CD4-positive, alpha-beta T cell treated with Interleukin-15 for 4 hours (primary cell): ENCODE results near the gene ALDH4A1.
"Not testable (repeated sequence)": the region's sequence is repeated elsewhere in the genome, so short reads cannot be mapped to it uniquely, and the experiment has no call there.

ENCODE experiments used
- DNase-seq: peaks from one replicate; pipeline ENCODE4 v3.0.0-alpha.2; 2020; ENCODE audit warnings: low spot score

Gene ALDH4A1

GRCh38 chr1:18877282-18877681 is 25.1 kb downstream of the ALDH4A1 start:
- DNase-seq, result no peak

DNA sequence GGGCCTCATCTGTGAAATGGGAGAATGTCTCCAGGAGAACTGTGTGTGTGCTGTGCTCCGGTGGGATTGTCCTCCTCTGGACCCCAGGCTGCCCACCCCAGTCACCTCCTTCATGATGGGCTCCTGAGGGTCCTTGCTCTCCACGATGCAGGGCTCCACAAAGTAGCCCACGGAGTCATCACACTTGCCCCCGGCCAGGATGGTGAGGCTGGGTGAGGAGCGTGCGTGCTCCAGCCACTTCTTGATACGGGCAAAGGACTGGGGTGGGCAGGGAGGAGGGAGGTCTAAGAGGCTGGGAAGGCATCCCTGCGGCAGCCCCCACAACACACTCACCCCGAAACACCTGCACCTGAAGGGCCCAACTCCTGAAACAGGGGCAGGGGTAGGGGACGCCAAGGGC is 26.1 kb downstream of the ALDH4A1 start:
- DNase-seq, result no peak

DNA sequence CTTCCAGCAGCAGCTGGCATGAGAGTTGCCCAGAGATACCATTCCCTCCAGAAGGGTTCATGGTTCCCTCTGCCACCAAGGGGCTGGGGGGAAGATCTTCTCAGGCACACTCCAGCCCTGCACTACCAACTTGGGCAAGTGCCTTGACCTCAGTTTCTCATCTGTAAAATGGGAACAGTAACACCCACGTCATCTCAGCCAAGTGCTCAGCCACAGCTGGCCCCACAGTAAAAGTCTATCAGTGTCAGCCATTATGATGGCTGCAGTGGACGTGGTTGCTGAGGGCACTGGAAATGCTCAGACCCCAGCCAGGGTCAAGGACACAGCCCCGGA is 26.6 kb downstream of the ALDH4A1 start:
- DNase-seq, result no peak

- DNase-seq, result peak; percentile 59
Measured at GRCh38 chr1:18875107-18875795, 27.1 kb downstream of the ALDH4A1 start.

DNA sequence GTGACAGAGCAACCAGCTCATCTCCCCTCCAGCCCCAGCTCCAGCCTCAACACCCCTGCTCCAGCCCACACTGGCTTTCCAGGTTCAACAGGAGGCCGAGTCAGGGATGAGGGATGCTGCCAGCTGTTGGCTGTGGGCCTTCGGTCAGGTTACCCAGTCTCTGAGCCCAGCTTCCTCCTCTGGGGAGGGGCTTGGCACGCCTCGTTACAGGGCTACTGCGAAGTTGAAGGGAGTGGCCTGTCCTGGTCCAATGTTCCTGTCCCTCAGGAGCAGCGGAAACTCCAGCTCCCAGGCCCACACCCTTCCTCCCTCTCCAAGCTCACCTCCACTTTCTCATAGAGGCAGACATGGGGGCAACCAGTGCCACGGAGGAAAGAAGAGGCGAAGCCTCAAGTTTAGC is 27.8 kb downstream of the ALDH4A1 start:
- DNase-seq, result no peak

DNA sequence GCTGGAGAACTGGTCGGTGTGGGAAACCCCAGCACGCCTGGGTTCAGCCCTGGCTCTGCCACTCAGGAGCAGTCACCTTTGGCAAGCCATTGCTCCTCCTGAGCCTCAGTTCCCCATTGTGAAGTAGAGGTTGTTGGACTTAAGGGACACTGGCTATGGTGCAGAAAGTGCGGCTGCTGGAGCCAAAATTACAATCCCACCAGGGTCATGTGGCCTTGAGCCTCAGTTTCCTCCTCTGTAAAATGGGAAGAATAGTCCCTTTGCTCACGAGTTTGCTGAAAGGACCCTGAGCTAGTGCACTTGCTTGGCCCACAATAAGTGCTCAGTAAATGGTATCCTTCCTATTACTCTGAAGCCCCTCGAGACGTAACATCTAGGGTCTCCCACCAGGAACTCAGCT is 28.3 kb downstream of the ALDH4A1 start:
- no peak for DNase-seq

DNA sequence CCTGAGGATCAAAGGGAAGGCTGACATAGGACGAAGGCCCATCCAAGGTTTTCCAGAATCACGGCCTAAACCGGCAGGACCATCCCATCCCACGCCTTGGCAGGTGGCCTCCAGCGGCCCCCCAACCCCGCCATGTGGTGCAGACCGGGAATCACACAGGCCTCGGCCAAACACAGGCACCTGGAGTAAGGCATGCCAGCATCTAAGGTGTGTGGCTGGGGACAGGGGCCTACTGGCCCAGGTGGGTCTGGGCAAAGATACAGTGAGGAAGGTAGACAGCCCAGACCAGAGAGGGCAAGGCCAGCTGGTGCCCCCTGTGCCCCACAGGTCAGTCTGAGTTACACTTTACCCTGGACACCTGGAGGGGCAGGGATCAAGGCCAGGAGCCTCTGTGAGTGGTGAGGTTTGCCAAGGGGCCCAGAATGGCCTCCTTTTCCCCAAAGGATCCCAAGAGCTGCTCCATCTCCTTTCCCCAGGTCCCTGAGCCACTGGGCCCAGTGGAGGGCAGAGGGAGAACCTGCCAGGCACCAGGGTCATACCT is 30.2 kb downstream of the ALDH4A1 start:
- no peak for DNase-seq

DNA sequence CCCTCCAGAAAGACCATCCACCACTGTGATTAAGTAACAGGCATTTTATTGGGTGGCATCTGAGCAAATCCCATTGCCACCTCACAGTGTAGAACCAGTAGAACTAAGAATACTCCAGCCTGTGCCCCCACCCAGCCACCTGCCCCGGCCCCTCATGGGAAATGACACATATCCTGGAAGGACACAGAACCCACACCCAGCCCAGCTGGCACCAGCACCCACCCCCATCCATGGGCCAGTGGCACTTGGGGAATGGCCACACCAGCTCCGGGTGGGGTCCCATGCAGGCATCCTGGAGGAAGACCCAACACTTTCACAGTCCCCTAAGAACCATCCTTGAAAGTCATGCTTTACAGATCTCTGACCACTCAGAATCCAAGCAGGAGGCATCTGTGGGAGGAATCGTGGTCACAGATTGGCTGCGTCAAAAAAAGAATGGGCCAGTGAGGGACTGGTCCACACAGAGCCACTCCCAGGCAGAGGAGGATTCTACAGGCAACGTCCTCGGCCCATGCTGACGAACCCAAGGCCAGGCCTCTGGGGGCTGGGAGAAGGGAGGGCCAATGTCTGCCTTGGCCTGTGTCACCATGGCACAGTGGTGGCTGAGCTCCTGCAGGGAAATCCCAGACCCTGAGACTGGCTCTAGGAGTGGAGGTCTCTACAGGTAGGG is 30.8 kb downstream of the ALDH4A1 start:
- no peak for DNase-seq

DNA sequence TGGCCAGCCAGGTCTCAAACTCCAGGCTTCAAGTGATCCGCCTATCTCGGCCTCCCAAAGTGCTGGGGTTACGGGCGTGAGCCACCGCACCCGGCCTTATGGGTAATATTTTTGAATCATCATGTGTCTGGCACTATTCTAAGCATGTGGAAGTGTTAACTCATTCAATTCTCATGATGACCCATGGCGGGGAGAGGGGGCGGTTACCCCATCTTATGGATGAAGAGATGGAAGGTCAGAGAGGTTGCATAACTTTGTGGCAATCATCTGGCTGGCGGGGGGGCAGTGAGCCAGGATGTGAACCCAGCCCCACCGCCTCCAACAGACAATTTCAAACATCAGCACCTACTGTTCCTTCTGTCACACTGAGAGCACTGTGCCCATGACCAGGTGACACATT is 31.4 kb downstream of the ALDH4A1 start:
- DNase-seq, result no peak

DNA sequence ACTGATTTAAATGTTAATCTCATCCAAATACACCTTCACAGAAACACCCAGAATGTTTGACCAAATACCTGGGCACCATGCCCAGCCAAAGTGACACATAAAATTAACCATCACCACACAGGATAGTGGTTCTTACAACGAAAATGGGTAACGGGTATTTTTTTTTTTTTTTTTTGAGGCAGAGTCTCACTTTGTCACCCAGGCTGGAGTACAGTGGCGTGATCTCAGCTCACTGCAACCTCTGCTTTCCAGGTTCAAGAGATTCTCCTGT is 31.8 kb downstream of the ALDH4A1 start:
- DNase-seq, result not testable (repeated sequence)

DNA sequence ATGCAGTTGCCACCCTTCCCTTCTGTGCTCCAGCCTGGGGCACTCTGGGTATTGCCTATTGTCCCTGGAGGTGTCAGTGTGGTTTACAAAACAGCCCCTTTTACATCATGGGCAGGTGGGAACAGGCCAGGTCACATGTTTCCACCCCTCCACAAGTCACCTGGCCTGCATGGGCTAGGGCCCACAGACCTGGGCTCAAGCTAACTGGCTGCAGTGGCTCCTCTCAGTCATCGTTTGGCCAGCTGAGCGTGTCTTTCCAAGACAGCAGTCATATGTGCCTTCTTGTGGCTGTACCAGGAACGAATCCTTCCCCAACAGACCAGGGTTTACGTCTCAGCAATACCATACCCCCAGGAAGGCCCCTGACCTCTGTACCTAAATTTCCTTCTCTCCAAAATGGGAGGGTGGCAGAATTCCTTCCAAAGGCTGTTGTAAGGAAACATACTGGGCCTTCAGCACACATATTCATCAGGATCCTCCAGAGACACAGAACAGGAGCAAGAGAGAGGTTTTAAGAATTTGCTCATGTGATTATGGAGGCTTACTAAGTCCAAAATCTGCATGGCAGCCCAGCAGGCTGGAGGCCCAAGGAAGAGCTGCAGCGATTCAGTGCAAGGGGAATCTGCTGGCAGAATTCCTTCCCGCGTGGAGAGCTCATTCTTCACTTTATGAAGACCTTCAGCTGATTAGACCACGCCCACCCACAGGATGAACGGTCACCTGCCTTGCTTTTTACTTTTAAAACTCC is 32.3 kb downstream of the ALDH4A1 start:
- DNase-seq, result no peak

GRCh38 chr1:18868801-18869424 is 33.4 kb downstream of the ALDH4A1 start:
- no peak for DNase-seq

- DNase-seq, result no peak
Measured at GRCh38 chr1:18868354-18868753, 34.0 kb downstream of the ALDH4A1 start.

GRCh38 chr1:18866846-18867245 is 35.5 kb downstream of the ALDH4A1 start:
- no peak for DNase-seq

- no peak for DNase-seq
Measured at GRCh38 chr1:18866314-18866713, 36.0 kb downstream of the ALDH4A1 start.

- DNase-seq, result no peak
Measured at GRCh38 chr1:18865176-18865575, 37.2 kb downstream of the ALDH4A1 start.

GRCh38 chr1:18861590-18861989 is 40.8 kb downstream of the ALDH4A1 start:
- DNase-seq, result no peak

- no peak for DNase-seq
Measured at GRCh38 chr1:18861082-18861481, 41.3 kb downstream of the ALDH4A1 start.

DNA sequence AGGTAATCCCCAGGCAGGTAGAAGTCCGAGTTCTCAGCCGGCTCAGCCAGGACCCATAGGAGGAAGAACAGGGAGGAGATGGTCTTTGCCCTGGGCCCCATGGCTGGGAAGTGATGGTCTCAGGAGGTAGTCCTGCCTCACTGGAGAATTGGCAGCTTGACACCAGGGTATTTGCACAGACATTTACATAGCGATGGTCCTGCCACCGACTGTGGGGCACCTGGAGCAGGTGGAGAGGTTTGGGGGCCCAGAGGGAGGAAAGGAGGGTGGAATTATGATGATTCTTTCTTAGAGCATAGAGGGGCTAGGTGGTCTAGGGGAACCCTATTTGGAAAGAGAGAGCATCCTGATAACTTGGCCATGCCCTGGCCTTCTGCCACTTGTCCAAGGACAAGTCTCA is 42.8 kb downstream of the ALDH4A1 start, which contains the start of gene TAS1R2:
TAS1R2 (minus strand) TSS at position 101 of the 400 bp plus-strand sequence; CDS start at position 101, 0 bp downstream.
- no peak for DNase-seq

DNA sequence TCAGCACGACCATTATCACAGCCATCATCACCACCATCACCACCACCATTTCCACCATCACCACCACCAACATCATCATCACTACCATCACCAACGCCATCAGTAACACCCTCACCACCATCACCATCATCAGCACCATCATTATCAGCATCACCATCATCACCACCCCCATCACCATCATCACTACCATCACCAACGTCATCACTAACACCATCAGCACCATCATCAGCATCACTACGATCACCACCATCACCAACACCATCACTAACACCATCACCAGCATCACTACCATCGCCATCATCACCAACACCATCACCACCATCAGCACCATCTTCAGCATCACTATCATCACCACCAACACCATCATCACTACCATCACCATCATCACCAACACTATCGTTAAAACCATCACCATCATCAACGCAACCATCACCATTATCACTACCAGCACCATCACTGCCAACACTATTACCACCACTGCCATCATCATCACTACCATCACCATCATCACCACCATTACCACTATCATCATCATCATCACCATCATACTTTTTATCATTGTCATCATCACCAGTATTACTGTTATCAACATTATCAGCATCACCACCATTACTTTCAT is 44.2 kb downstream of the ALDH4A1 start:
- no peak for DNase-seq

GRCh38 chr1:18856435-18856834 is 45.9 kb downstream of the ALDH4A1 start:
- DNase-seq, result no peak

DNA sequence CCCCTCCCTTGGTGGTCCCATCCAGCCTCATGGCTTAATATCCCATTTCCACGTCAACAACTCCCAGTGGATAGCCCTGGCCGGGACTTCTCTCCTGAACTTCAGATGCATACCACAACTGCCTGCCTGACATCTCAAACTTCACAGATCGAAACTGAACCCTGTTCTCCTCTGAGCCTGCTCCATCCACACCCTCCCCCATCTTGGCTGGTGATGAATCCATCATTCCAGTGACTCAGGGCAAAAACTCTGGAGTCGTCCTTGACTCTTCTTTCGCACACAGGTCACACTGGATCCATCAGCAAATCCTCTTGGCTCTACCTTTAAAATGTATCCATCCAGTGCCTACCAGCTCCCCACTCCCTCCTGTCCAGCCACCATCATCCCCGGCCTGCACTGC is 46.8 kb downstream of the ALDH4A1 start:
- no peak for DNase-seq
